ENCODE results near the gene SPTBN4. TPM values are rescaled to one million over a fixed set of nuclear protein-coding genes. Genes with fewer than 3 reads are reported as not detected.

The SPTBN4 gene
- total RNA-seq, 2 experiments from 2014 or later = 1.3 to 2.3 TPM

- intact Hi-C loops (cut with micrococcal nuclease) = no loop called here
- H3K27me3 Mint-ChIP-seq = peaks cover 3% of the 10 kb centered on the region
- no peaks in the 10 kb centered on the region for H3K9me3 Mint-ChIP-seq
- peak overlapping the region; percentile 77 for H3K4me3 Mint-ChIP-seq
- ATAC-seq (no peak), DNase-seq (no peak)
- H3K27ac Mint-ChIP-seq = peak overlapping the region; percentile 32
- H3K36me3 Mint-ChIP-seq (ENCODE audit: low read depth) = no peaks in the 10 kb centered on the region
- ChIA-PET POLR2A (interaction anchor here (0.5 kb wide), 1 partner anchor 23 kb away, joined by 3 read pairs; no protein-coding TSS in a partner anchor), CTCF (interaction anchor here (3.1 kb wide), 1 partner anchor 28 kb away, joined by 16 read pairs; no protein-coding TSS in a partner anchor)
- no peak for TF ChIP-seq CTCF (IDR thresholded peaks at IDR 0.05)
- H3K4me1 Mint-ChIP-seq (ENCODE audit: low read depth) = peaks cover 71% of the 10 kb centered on the region
These were observed 140.8 kb downstream of the SPTBN4 start for GRCh38 chr19:40607311-40608239.

GRCh38 chr19:40608240-40608621 lies 141.4 kb downstream of the SPTBN4 start:
- Mint-ChIP-seq H3K9me3 (no peaks in the 10 kb centered on the region), H3K36me3 (ENCODE audit: low read depth) (peaks cover 3% of the 10 kb centered on the region), H3K27ac (no peak overlapping the region), H3K4me1 (ENCODE audit: low read depth) (peaks cover 69% of the 10 kb centered on the region), H3K27me3 (no peaks in the 10 kb centered on the region), H3K4me3 (peak overlapping the region; percentile 77)
- ChIA-PET CTCF (interaction anchor here (3.1 kb wide), 1 partner anchor 27 kb away, joined by 16 read pairs; no protein-coding TSS in a partner anchor), POLR2A (no interaction called here)
- TF ChIP-seq CTCF (IDR thresholded peaks at IDR 0.05) = no peak
- ATAC-seq (no peak), DNase-seq (no peak)
- intact Hi-C loops (cut with micrococcal nuclease) = no loop called here

GRCh38 chr19:40608957-40609356 lies 142.2 kb downstream of the SPTBN4 start:
- no peak for TF ChIP-seq CTCF (IDR thresholded peaks at IDR 0.05)

GRCh38 chr19:40609561-40610395 lies 143.0 kb downstream of the SPTBN4 start:
- peak; percentile 58 for ATAC-seq
- H3K9me3 Mint-ChIP-seq = no peaks in the 10 kb centered on the region
- intact Hi-C loops (cut with micrococcal nuclease) = no loop called here
- DNase-seq = peak; percentile 96
- peaks cover 11% of the 10 kb centered on the region for H3K36me3 Mint-ChIP-seq (ENCODE audit: low read depth)
- H3K4me3 Mint-ChIP-seq = peak overlapping the region; percentile 80
- TF ChIP-seq CTCF (IDR thresholded peaks at IDR 0.05) = no peak
- CTCF ChIA-PET = interaction anchor here (0.7 to 3.1 kb wide), 5 partner anchors 7 to 169 kb away, joined by 3 to 17 read pairs (median 5); partner anchors contain the start of genes LTBP4 and RAB4B
- POLR2A ChIA-PET = interaction anchor here (0.5 to 1.6 kb wide), 6 partner anchors 10 to 61 kb away, joined by 3 to 5 read pairs (median 4); no protein-coding TSS in a partner anchor
- H3K27ac Mint-ChIP-seq = peak overlapping the region; percentile 98
- peaks cover 55% of the 10 kb centered on the region for H3K4me1 Mint-ChIP-seq (ENCODE audit: low read depth)
- no peaks in the 10 kb centered on the region for H3K27me3 Mint-ChIP-seq

More at GRCh38 chr19:40608957-40609356, 142.2 kb downstream of the SPTBN4 start:
- no peaks in the 10 kb centered on the region for H3K9me3 Mint-ChIP-seq
- no peaks in the 10 kb centered on the region for H3K27me3 Mint-ChIP-seq
- intact Hi-C loops (cut with micrococcal nuclease) = no loop called here
- ChIA-PET CTCF (interaction anchor here (1.5 to 3.1 kb wide), 3 partner anchors 9 to 169 kb away, joined by 5 to 17 read pairs (median 16); partner anchors contain the start of genes LTBP4 and RAB4B), POLR2A (interaction anchor here (0.5 to 1.6 kb wide), 4 partner anchors 9 to 61 kb away, joined by 3 to 5 read pairs (median 4); no protein-coding TSS in a partner anchor)
- no peak for DNase-seq
- H3K27ac Mint-ChIP-seq = peak overlapping the region; percentile 98
- H3K4me1 Mint-ChIP-seq (ENCODE audit: low read depth) = peaks cover 61% of the 10 kb centered on the region
- H3K36me3 Mint-ChIP-seq (ENCODE audit: low read depth) = peaks cover 4% of the 10 kb centered on the region
- peak overlapping the region; percentile 80 for H3K4me3 Mint-ChIP-seq
- no peak for ATAC-seq

Measured in activated CD8-positive, alpha-beta T cell treated with anti-CD3 and anti-CD28 coated beads for 36 hours (primary cell).